Calu3 (cell line): Measurements from ENCODE around the gene STEAP1B. TPM values are rescaled to one million over a fixed set of nuclear protein-coding genes. Genes with fewer than 3 reads are reported as not detected.

Experiments
- BruUV-seq: library from RNA; stranded (reverse); fragments of 400-500 nt; replicated peaks from 2 replicates; lab custom pipeline; 2021; lab: Mats Ljungman, UMichigan
- CTCF ChIA-PET: fragments of 300-600 bp; sonication (Branson Sonifier 250); formaldehyde crosslinking; loops from one replicate; lab custom pipeline; 2022; ENCODE audit warnings: antibody characterized with exemption; lab: Charles Lee
- DNase-seq: peaks from one replicate; pipeline ENCODE4 v3.0.0; 2022
- H3K27ac Mint-ChIP-seq: one replicate; pipeline ENCODE4 v1.8.0; 2022; ENCODE audit warnings: mixed read lengths; ENCODE audit not compliant: unreplicated experiment
- H3K27me3 Mint-ChIP-seq: one replicate; pipeline ENCODE4 v1.8.0; 2022; ENCODE audit warnings: mixed read lengths; ENCODE audit not compliant: unreplicated experiment
- H3K36me3 Mint-ChIP-seq: one replicate; pipeline ENCODE4 v1.8.0; 2022; ENCODE audit warnings: mild to moderate bottlenecking, moderate library complexity, mixed read lengths; ENCODE audit not compliant: insufficient read depth, unreplicated experiment
- H3K4me1 Mint-ChIP-seq: one replicate; pipeline ENCODE4 v1.8.0; 2022; ENCODE audit warnings: mild to moderate bottlenecking, low read depth, mixed read lengths; ENCODE audit not compliant: unreplicated experiment
- H3K4me3 Mint-ChIP-seq: one replicate; pipeline ENCODE4 v1.8.0; 2022; ENCODE audit warnings: mild to moderate bottlenecking, low read depth, moderate library complexity, mixed read lengths; ENCODE audit not compliant: unreplicated experiment
- H3K9me3 Mint-ChIP-seq: one replicate; pipeline ENCODE4 v1.8.0; 2022; ENCODE audit warnings: low read depth, mixed read lengths; ENCODE audit not compliant: unreplicated experiment
- CTCF ChIP-seq: fragments of 200-600 bp; IDR thresholded peaks from one replicate; pipeline ENCODE4 v1.8.0; 2022; ENCODE audit warnings: antibody characterized with exemption; ENCODE audit not compliant: unreplicated experiment
- intact Hi-C: fragments of 100-400 bp; cut with micrococcal nuclease; formaldehyde crosslinking; loops from one replicate; pipeline ENCODE4 v1.10.0; 2022; ENCODE audit not compliant: unreplicated experiment
- total RNA-seq: library from RNA; stranded (reverse); gene quantifications from 2 replicates; pipeline ENCODE4 v1.2.3, GENCODE V29; 2022

STEAP1B gene
- total RNA-seq, 1 experiment from 2014 or later: 2.6 TPM

GRCh38 chr7:22476824-22477223, 23.2 kb downstream of the STEAP1B start:
- no peaks in the 10 kb centered on the region for H3K9me3 Mint-ChIP-seq
- no peaks in the 10 kb centered on the region for H3K4me1 Mint-ChIP-seq
- H3K27ac Mint-ChIP-seq: no peak overlapping the region
- TF ChIP-seq CTCF: no peak
- no peak overlapping the region for H3K4me3 Mint-ChIP-seq
- intact Hi-C loops: no loop called here
- no peaks in the 10 kb centered on the region for H3K27me3 Mint-ChIP-seq
- no peak for DNase-seq
- CTCF ChIA-PET: interaction anchor here (0.8 kb wide), 1 partner anchor 87 kb away, joined by 3 read pairs; no protein-coding TSS in a partner anchor
- BruUV-seq: no TSS peak
- no peaks in the 10 kb centered on the region for H3K36me3 Mint-ChIP-seq

DNA sequence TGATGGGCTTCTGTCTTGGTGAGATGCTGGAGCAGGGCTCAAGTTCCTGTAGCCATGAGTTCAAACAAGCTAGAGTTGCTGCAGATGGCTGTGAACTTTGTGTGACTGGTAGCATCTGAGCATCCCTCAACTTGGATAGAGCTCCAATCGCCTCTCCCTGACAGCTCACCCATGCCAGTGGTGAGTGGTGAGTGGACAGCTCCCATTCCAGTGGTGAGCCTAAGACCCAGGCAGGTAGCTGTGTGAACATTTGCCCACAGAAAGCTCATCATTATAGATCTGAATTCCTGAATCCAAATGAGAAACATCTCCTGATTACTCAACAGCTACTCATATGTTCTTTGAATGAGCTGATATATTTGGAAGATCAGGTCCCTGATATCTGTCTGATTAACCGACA, 25.3 kb downstream of the STEAP1B start:
- no peak overlapping the region for H3K27ac Mint-ChIP-seq
- no peak for TF ChIP-seq CTCF
- no TSS peak for BruUV-seq
- peaks cover 3% of the 10 kb centered on the region for H3K9me3 Mint-ChIP-seq
- no peaks in the 10 kb centered on the region for H3K4me1 Mint-ChIP-seq
- no peaks in the 10 kb centered on the region for H3K27me3 Mint-ChIP-seq
- intact Hi-C loops: no loop called here
- no peaks in the 10 kb centered on the region for H3K36me3 Mint-ChIP-seq
- CTCF ChIA-PET: interaction anchor here (0.6 to 1.0 kb wide), 2 partner anchors 22 to 1694 kb away, joined by 3 to 4 read pairs; no protein-coding TSS in a partner anchor
- no peak overlapping the region for H3K4me3 Mint-ChIP-seq
- DNase-seq: no peak

DNA sequence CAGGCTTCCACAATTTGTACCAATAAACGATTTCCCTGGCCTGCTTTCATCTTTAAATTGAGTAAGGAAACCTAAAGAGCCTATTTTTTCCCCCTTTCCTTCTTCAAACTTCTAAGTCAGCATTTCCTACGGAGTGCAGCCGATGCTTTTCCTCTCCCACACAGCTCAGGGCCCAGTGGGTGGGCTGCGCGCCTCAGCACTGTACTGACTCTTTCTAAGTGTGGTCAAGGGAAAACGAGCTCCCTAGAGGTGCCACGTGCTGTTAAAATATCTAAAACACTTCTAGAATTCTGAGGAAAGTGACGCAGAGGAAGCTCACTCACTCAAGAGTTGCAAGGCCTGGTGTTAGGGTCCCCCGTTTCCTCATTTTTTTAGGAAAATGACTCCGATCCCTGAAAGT, 29.0 kb downstream of the STEAP1B start:
- intact Hi-C loops: no loop called here
- Mint-ChIP-seq H3K27me3 (no peaks in the 10 kb centered on the region), H3K27ac (no peak overlapping the region), H3K4me1 (no peaks in the 10 kb centered on the region), H3K4me3 (no peak overlapping the region), H3K36me3 (no peaks in the 10 kb centered on the region), H3K9me3 (peaks cover 6% of the 10 kb centered on the region)
- no peak for TF ChIP-seq CTCF
- no peak for DNase-seq
- BruUV-seq: no TSS peak
- CTCF ChIA-PET: interaction anchor here (0.6 kb wide), 1 partner anchor 19 kb away, joined by 3 read pairs; no protein-coding TSS in a partner anchor

DNA sequence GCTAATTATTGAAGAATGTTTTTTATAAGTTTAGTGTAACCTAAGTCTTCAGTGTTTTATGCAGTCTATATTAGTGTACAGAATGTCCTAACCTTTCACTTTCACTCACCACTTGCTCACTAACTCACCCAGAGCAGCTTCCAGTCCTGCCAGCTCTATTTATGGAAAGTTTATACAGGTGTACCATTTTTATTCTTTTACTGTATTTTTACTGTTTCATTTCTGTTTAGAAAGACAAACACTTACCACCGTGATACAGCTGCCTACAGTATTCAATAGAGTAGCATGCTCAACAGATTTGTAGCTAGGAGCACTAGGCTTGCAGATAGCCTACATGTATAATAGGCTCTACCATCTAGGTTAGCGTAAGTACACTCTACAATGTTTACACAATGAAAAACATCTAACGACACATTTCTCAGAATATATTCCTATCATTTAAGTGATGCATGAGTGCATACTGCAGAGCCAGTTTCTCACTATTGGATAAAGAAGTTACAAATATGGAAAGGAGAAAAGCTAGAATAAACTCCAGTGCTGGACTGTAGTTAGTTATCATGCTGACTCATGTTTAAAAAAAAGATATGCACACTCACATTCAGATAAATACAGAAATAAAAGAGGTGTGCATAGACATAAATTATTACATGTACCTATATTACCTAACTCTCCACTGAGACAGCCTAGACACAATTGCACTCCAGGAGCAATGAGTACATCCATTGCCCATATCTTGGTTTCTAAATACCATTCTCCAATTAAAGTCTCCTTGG, 30.4 kb downstream of the STEAP1B start:
- CTCF ChIA-PET: interaction anchor here (0.6 kb wide), 1 partner anchor 24 kb away, joined by 4 read pairs; no protein-coding TSS in a partner anchor
- BruUV-seq: no TSS peak
- TF ChIP-seq CTCF: no peak
- no peak for DNase-seq
- no peaks in the 10 kb centered on the region for H3K27me3 Mint-ChIP-seq
- H3K4me3 Mint-ChIP-seq: no peak overlapping the region
- H3K36me3 Mint-ChIP-seq: no peaks in the 10 kb centered on the region
- H3K9me3 Mint-ChIP-seq: peaks cover 6% of the 10 kb centered on the region
- H3K27ac Mint-ChIP-seq: no peak overlapping the region
- no peaks in the 10 kb centered on the region for H3K4me1 Mint-ChIP-seq
- intact Hi-C loops: no loop called here
